K562 (cell line): ENCODE data around the gene PSMC1. TPM values are rescaled to one million over a fixed set of nuclear protein-coding genes. Genes with fewer than 3 reads are reported as not detected.

Experiments used
- BHLHE40 ChIP-seq: IDR thresholded peaks from 2 replicates; pipeline ENCODE4 v1.6.1; 2011; ENCODE audit warnings: low read length, improper control_type of control experiment
- BRF1 ChIP-seq: IDR thresholded peaks from 3 replicates; pipeline ENCODE4 v1.6.1; 2011; ENCODE audit warnings: borderline replicate concordance, mild to moderate bottlenecking; ENCODE audit not compliant: insufficient read length; ENCODE audit errors: extremely low read depth
- ERF ChIP-seq: fragments of 450-650 bp; formaldehyde crosslinking; IDR thresholded peaks from 2 replicates; pipeline ENCODE4 v1.4.0; 2020; ENCODE audit warnings: mild to moderate bottlenecking, mixed read lengths
- ETS1 ChIP-seq: conservative IDR thresholded peaks from 2 replicates; pipeline ENCODE4 v1.6.1; 2011; ENCODE audit warnings: low read depth, mild to moderate bottlenecking, low read length; ENCODE audit not compliant: control insufficient read depth
- MYBL2 ChIP-seq, 2 experiments: fragments of 450-650 bp in 1 of 2; sonication (generic) in 1 of 2; formaldehyde crosslinking in 1 of 2; IDR thresholded peaks; 2 replicates each; pipeline versions ENCODE4 v1.6.1 to v1.8.1; 2017 to 2022; ENCODE audit warnings: borderline replicate concordance in 1 of 2, inconsistent platforms in 1 of 2, low read depth in 1 of 2, mild to moderate bottlenecking in 1 of 2, missing genetic modification reagents in 1 of 2, moderate library complexity in 1 of 2
- NR2C2 ChIP-seq, 2 experiments: fragments of 200-800 bp in 1 of 2; sonication (Bioruptor generic) in 1 of 2; sonication (generic) in 1 of 2; formaldehyde crosslinking in 1 of 2; IDR thresholded peaks; 2 replicates each; pipeline versions ENCODE4 v1.6.1 to v1.8.0; 2016 to 2022; ENCODE audit warnings: mild to moderate bottlenecking in 1 of 2, missing compliant biosample characterization in 1 of 2, missing genetic modification characterization in 1 of 2, missing genetic modification reagents in 1 of 2
- POLR2H ChIP-seq: IDR thresholded peaks from 2 replicates; pipeline ENCODE4 v1.6.1; 2016; ENCODE audit warnings: missing genetic modification characterization, low read depth, mild to moderate bottlenecking, control low read depth, missing compliant biosample characterization, moderate library complexity
- RBM15 ChIP-seq: fragments of 200-400 bp; formaldehyde crosslinking; IDR thresholded peaks from 2 replicates; pipeline ENCODE4 v1.6.1; 2018; ENCODE audit warnings: mild to moderate bottlenecking, low read length, moderate library complexity; ENCODE audit not compliant: insufficient read depth
- RHOXF2B ChIP-seq: fragments of 250-450 bp; sonication (Bioruptor Pico); conservative IDR thresholded peaks from 2 replicates; pipeline ENCODE4 v1.5.1; 2021
- SIN3B ChIP-seq: fragments of 450-650 bp; IDR thresholded peaks from 2 replicates; pipeline ENCODE4 v1.6.1; 2017; ENCODE audit warnings: low read depth, mild to moderate bottlenecking, moderate library complexity
- TEAD2 ChIP-seq: fragments of 450-650 bp; IDR thresholded peaks from 2 replicates; pipeline ENCODE4 v1.6.1; 2016; ENCODE audit warnings: missing genetic modification characterization, control low read depth, missing compliant biosample characterization
- TEAD4 ChIP-seq, 2 experiments: sonication (generic) in 1 of 2; formaldehyde crosslinking in 1 of 2; IDR thresholded peaks; 2 replicates each; pipeline versions ENCODE4 v1.6.1 to v1.8.0; 2012 to 2022; ENCODE audit warnings: borderline replicate concordance in 1 of 2, inconsistent platforms in 1 of 2, low read length in 1 of 2, mild to moderate bottlenecking in 1 of 2, missing genetic modification reagents in 1 of 2
- ZNF239 ChIP-seq: fragments of 250-450 bp; sonication (Bioruptor Pico); IDR thresholded peaks from 2 replicates; pipeline ENCODE4 v1.4.0; 2020; ENCODE audit warnings: mild to moderate bottlenecking
- ZNF253 ChIP-seq: fragments of 250-450 bp; sonication (Bioruptor Pico); conservative IDR thresholded peaks from 2 replicates; pipeline ENCODE4 v1.6.1; 2021; ENCODE audit warnings: mild to moderate bottlenecking
- ZNF57 ChIP-seq: fragments of 450-650 bp; formaldehyde crosslinking; IDR thresholded peaks from 2 replicates; pipeline ENCODE4 v1.4.0; 2020; ENCODE audit warnings: mild to moderate bottlenecking, moderate library complexity
- polyA plus RNA-seq, 8 experiments: library from polyadenylated mRNA; depleted of rRNA in 4 of 8; stranded (reverse) in 5 of 8; unstranded in 3 of 8; fragments of >200 nt; fragmentation: Nextera tagmentation in 2 of 8; fragmentation: Illumina TruSeq in 1 of 8; extraction: Ambion mirVana in 2 of 8; extraction: Trizol in 1 of 8; gene quantifications; 2 replicates each; pipeline versions ENCODE4 v1.2.1 to v1.2.3, GENCODE V29; 2011 to 2014; ENCODE audit warnings: inconsistent platforms in 1 of 8, missing spikeins in 1 of 8
- total RNA-seq, 7 experiments: library from RNA; depleted of rRNA in 6 of 7; stranded (reverse); fragments of >200 nt in 6 of 7; fragmentation: Illumina TruSeq in 2 of 7; extraction: Trizol in 2 of 7; gene quantifications; 2 replicates each; pipeline versions ENCODE4 v1.2.1 to v1.2.3, GENCODE V29; 2011 to 2021; ENCODE audit warnings: low replicate concordance in 1 of 7
- TF ChIP-seq, protein P1 (sequence below): fragments of 450-650 bp; IDR thresholded peaks from 2 replicates; pipeline ENCODE4 v1.6.1; 2016
- TF ChIP-seq, protein P2 (sequence below): fragments of 250-450 bp; sonication (Bioruptor Pico); IDR thresholded peaks from 2 replicates; pipeline ENCODE4 v1.5.0; 2021; ENCODE audit warnings: mild to moderate bottlenecking, borderline replicate concordance
- TF ChIP-seq, protein P3 (sequence below): sonication (generic); formaldehyde crosslinking; IDR thresholded peaks from 2 replicates; pipeline ENCODE4 v1.8.0; 2022; ENCODE audit warnings: mild to moderate bottlenecking, missing genetic modification reagents

The PSMC1 gene
- total and polyA plus RNA-seq, 9 of the 15 experiments (the other 6 are each of a cell fraction or from before 2014, with no cell fraction given), result 87.8 to 276 (median 165) TPM

DNA sequence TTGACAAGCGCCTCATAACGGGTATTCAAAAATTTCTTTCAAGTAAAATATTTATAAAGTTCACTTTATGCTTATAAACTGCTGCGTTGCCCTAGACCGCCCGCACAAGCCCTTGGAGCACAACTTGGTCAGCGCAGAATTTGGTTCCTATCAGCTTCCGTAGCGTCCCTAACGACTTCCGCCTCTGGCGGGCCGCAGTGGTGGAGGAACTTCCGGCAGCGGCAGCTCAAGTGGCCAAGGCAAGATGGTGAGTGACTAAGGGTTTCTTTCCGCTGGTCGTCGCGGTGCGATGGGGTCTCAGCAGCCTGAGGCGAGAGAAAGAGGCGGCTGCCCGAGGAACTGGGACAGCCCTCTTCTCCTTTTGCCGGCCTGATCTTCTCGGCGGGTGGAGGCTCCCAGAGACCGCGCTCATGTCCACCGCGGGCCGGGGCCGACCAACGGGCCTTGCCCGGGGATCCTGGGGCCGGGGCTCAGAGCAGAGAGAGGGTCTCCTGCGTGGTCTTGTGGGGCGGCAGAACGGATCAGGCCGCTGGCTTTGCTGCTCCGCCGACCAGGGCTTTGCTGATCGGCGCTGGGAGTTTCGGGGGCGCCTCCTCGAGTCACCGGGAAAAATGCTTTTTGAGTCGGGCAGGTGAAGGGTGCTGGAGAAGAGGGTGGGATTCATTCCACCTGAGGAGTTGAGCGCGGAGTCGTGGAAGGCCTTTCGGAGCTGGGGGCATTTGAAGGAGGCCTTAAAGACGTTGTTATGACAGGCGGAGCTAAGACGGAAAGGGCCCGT is at the start of gene PSMC1 (continued):
- TF ChIP-seq ETS1 (0 out of 2 replicates have a peak, but pooled peaks have one; percentile 31), BRF1 (no peak), ZNF253 (CRISPR knock-in tag) (no peak), RBM15 (no peak), ZNF239 (CRISPR knock-in tag) (no peak), ERF (CRISPR knock-in tag) (no peak), ZNF57 (CRISPR knock-in tag) (no peak), NR2C2 (CRISPR knock-in tag; IDR thresholded peaks at IDR 0.05) (no peak), NR2C2 (tag; IDR thresholded peaks at IDR 0.05) (peak; percentile 56), RHOXF2B (CRISPR knock-in tag) (no peak), POLR2H (tag) (peak; percentile 67), MYBL2 (IDR thresholded peaks at IDR 0.05; ENCODE audit: low read depth) (no peak; the same call in 1 of the 2 replicates), MYBL2 (CRISPR knock-in tag; IDR thresholded peaks at IDR 0.05; ENCODE audit: borderline replicate concordance) (no peak), TEAD4 (IDR thresholded peaks at IDR 0.05; ENCODE audit: low read length) (no peak), TEAD4 (CRISPR knock-in tag; IDR thresholded peaks at IDR 0.05; ENCODE audit: borderline replicate concordance) (no peak), TEAD2 (tag) (no peak), BHLHE40 (no peak), SIN3B (peak; percentile 44; the same call in 1 of the 2 replicates)
- TF ChIP-seq, protein P1, sequence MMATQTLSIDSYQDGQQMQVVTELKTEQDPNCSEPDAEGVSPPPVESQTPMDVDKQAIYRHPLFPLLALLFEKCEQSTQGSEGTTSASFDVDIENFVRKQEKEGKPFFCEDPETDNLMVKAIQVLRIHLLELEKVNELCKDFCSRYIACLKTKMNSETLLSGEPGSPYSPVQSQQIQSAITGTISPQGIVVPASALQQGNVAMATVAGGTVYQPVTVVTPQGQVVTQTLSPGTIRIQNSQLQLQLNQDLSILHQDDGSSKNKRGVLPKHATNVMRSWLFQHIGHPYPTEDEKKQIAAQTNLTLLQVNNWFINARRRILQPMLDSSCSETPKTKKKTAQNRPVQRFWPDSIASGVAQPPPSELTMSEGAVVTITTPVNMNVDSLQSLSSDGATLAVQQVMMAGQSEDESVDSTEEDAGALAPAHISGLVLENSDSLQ, result peak; percentile 41; the same call in 1 of the 2 replicates
- TF ChIP-seq, protein P2, sequence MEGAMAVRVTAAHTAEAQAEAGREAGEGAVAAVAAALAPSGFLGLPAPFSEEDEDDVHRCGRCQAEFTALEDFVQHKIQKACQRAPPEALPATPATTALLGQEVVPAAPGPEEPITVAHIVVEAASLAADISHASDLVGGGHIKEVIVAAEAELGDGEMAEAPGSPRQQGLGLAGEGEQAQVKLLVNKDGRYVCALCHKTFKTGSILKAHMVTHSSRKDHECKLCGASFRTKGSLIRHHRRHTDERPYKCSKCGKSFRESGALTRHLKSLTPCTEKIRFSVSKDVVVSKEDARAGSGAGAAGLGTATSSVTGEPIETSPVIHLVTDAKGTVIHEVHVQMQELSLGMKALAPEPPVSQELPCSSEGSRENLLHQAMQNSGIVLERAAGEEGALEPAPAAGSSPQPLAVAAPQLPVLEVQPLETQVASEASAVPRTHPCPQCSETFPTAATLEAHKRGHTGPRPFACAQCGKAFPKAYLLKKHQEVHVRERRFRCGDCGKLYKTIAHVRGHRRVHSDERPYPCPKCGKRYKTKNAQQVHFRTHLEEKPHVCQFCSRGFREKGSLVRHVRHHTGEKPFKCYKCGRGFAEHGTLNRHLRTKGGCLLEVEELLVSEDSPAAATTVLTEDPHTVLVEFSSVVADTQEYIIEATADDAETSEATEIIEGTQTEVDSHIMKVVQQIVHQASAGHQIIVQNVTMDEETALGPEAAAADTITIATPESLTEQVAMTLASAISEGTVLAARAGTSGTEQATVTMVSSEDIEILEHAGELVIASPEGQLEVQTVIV (CRISPR knock-in tag), result no peak
- TF ChIP-seq, protein P3, sequence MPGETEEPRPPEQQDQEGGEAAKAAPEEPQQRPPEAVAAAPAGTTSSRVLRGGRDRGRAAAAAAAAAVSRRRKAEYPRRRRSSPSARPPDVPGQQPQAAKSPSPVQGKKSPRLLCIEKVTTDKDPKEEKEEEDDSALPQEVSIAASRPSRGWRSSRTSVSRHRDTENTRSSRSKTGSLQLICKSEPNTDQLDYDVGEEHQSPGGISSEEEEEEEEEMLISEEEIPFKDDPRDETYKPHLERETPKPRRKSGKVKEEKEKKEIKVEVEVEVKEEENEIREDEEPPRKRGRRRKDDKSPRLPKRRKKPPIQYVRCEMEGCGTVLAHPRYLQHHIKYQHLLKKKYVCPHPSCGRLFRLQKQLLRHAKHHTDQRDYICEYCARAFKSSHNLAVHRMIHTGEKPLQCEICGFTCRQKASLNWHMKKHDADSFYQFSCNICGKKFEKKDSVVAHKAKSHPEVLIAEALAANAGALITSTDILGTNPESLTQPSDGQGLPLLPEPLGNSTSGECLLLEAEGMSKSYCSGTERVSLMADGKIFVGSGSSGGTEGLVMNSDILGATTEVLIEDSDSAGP (CRISPR knock-in tag), result no peak
